HG02588 (cell line): ENCODE measurements around the gene KLHL15.

Source experiments
- ATAC-seq: cut with Tn5 transposase; IDR thresholded peaks from one replicate; pipeline ENCODE4 v1.9.1; 2021; ENCODE audit warnings: mild to moderate bottlenecking, moderate library complexity; ENCODE audit not compliant: unreplicated experiment

KLHL15 gene

GRCh38 chrX:23952984-23953907 is 73.7 kb downstream of the KLHL15 start:
- ATAC-seq, result peak; percentile 96

GRCh38 chrX:23952391-23952790 is 74.6 kb downstream of the KLHL15 start:
- no peak for ATAC-seq

- ATAC-seq, result no peak
Observed at GRCh38 chrX:23945206-23945605, 81.8 kb downstream of the KLHL15 start.

- ATAC-seq, result no peak
Observed at GRCh38 chrX:23944234-23944633, 82.8 kb downstream of the KLHL15 start.

GRCh38 chrX:23939203-23939602 is 87.8 kb downstream of the KLHL15 start:
- ATAC-seq, result no peak

GRCh38 chrX:23938690-23939089 is 88.3 kb downstream of the KLHL15 start:
- ATAC-seq, result no peak

- no peak for ATAC-seq
Observed at GRCh38 chrX:23937100-23937499, 89.9 kb downstream of the KLHL15 start.

GRCh38 chrX:23936180-23936579 is 90.8 kb downstream of the KLHL15 start:
- ATAC-seq, result no peak

- ATAC-seq, result no peak
Observed at GRCh38 chrX:23935106-23935505, 91.9 kb downstream of the KLHL15 start.
